Measurements from ENCODE around the gene TUBGCP5. TPM values are rescaled to one million over a fixed set of nuclear protein-coding genes. Genes with fewer than 3 reads are reported as not detected.
"Not testable (repeated sequence)": the region's sequence is repeated elsewhere in the genome, so short reads cannot be mapped to it uniquely, and the experiment has no call there.

Gene TUBGCP5
- total RNA-seq = 10 to 100 TPM; 11.4 to 18.7 TPM

DNA sequence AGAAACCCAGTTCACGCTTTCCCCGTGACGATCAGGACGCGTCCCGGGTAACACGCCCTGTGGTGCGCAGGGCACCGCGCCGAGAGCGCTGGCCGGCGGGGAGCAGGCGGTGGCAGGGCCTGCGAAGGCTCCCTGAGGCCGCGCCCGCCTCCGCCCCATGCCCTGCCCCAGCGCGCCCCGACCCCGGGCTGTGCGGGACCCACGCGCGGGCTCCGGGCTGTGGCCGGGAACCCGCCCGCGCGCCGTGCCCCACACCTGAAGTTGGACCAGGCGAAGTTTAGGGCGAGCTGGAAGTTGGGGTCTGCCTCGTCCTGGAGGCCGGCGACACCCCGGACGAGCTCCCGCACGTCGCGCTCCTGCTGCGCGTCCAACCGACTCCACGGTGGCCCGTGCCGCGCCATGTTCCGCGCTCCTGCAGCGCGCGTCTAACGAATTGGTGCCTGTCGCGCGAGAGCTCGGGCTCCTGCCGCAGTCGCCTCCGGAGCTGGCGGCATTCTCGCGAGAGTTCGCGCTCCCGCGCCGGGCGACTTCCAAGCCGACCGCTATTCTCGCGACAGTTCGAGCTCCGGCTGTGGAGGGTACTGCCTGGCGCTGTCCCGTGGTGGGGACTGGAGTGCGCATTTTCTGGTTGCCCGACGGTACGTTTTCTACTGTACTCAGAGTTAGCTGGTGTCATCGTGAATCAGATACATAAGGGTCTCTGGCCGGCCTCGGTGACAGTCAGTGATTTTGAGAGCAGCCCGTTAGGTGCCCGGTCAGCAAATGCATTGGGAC, at the start of gene TUBGCP5:
Gene TUBGCP5, minus strand, starts transcription at position 427 of the 774 bp plus-strand sequence. Its CDS starts 26 bp downstream, at position 401.
- Mint-ChIP-seq H3K9me3 (no peaks in the 10 kb centered on the region), H3K4me3 (peak within 1 kb of the TSS; percentile 80), H3K36me3 (ENCODE audit: low read depth) (peaks cover 17% of the 10 kb centered on the region), H3K4me1 (peaks cover 11% of the 10 kb centered on the region), H3K27me3 (no peaks in the 10 kb centered on the region), H3K27ac (peak within 1 kb of the TSS; percentile 89)
- peak; percentile 96 for ATAC-seq (replicated peaks)

DNA sequence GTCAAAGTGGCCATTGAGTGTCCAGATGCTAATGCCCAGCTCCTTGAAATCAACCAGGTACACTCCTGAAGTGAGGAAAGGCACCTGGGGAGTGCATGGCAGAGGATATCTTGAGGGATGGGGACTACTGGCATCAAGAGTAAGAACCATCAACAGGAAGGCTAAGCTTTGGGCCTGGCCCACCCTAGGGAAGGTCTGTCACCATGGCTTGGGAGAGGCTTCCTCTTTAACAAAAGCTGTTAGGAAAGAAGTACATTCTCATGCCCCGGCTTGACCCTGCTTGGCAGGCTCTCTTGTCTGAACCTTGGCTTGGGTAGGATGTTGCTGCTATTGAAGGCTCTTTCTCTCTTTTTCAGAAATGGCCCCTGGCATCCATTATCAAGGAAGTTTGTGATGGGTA, 43.7 kb upstream of the TUBGCP5 start:
- Mint-ChIP-seq H3K4me1 (no peaks in the 10 kb centered on the region), H3K4me3 (no peak overlapping the region), H3K27ac (no peak overlapping the region), H3K27me3 (no peaks in the 10 kb centered on the region), H3K36me3 (ENCODE audit: low read depth) (no peaks in the 10 kb centered on the region), H3K9me3 (no peaks in the 10 kb centered on the region)
- ATAC-seq (replicated peaks) = no peak

DNA sequence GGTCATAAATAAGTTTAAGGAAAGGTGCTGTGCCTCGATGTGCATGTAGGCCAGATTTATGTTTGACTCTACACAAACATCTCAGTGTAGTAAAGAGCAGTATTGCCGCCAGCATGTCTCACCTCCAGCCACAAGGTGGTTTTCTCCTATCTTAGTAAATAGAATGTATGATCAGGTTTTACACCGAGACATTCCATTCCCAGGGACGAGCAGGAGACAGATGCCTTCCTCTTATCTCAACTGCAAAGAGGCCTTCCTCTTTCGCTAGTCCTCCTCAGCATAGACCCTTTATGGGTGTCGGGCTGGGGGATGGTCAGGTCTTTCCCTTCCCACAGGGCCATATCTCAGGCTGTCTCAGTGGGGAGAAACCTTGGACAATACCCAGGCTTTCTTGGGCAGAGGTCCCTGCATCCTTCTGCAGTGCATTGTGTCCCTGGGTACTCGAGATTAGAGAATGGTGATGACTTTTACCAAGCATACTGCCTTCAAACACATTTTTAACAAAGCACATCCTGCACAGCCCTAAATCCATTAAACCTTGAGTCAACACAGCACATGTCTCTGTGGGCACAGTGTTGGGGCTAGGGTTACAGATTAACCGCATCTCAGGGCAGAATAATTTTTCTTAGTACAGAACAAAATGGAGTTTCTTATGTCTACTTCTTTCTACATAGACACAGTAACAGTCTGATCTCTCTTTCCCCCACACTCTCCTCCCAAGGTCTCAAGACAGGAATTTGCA, 42.8 kb upstream of the TUBGCP5 start:
- not testable (repeated sequence) for H3K4me1 Mint-ChIP-seq; H3K27me3 Mint-ChIP-seq; H3K36me3 Mint-ChIP-seq (ENCODE audit: low read depth); H3K27ac Mint-ChIP-seq; ATAC-seq (replicated peaks); H3K9me3 Mint-ChIP-seq; H3K4me3 Mint-ChIP-seq

DNA sequence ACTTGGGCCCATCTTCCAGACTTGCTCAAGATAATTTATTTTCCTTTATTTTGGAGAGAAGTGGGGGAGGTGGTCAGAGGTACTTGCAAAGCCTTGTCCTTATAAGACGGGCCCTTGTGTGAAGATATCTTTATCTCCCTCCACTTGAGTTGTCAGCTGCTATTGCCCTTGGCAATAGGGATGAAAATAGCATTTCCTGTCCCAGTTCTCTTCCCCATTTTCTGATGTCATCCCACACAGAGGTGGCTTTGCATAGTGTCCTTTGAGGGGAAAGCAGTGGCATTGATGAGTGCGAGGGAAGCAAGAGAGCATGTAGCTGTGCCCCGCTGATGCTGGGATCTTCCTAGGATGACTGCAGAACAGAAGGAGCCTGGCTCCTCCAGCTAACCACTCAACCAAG, 41.9 kb upstream of the TUBGCP5 start:
- Mint-ChIP-seq H3K36me3 (ENCODE audit: low read depth) (no peaks in the 10 kb centered on the region), H3K27ac (no peak overlapping the region), H3K4me3 (no peak overlapping the region), H3K9me3 (no peaks in the 10 kb centered on the region), H3K4me1 (no peaks in the 10 kb centered on the region), H3K27me3 (no peaks in the 10 kb centered on the region)
- no peak for ATAC-seq (replicated peaks)

DNA sequence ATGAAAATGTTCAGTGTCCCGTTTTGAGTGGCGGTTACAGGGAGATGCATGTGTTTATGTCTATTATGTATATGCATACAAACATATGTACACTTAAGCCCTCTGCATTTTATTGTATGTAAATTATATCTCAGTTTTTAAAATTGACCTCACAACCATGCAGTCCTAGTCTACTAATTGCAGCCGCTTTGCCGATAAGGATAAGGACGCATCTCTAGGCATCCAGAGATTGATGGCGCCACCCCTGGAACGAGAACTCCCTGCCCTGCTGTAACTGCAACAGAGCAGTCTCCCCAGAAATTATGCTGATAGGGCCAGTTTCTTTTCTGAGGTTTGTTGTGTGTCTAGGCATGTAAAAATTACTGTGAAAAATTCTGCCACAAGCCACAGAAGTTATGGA, 40.4 kb upstream of the TUBGCP5 start:
- peaks cover 3% of the 10 kb centered on the region for H3K27me3 Mint-ChIP-seq
- H3K4me3 Mint-ChIP-seq = no peak overlapping the region
- no peaks in the 10 kb centered on the region for H3K36me3 Mint-ChIP-seq (ENCODE audit: low read depth)
- no peak overlapping the region for H3K27ac Mint-ChIP-seq
- no peak for ATAC-seq (replicated peaks)
- H3K4me1 Mint-ChIP-seq = no peaks in the 10 kb centered on the region
- H3K9me3 Mint-ChIP-seq = no peaks in the 10 kb centered on the region

GRCh38 chr15:23075927-23076326, 36.6 kb upstream of the TUBGCP5 start:
- Mint-ChIP-seq H3K36me3 (ENCODE audit: low read depth) (no peaks in the 10 kb centered on the region), H3K27me3 (peaks cover 13% of the 10 kb centered on the region), H3K27ac (no peak overlapping the region), H3K9me3 (no peaks in the 10 kb centered on the region), H3K4me3 (no peak overlapping the region), H3K4me1 (no peaks in the 10 kb centered on the region)
- no peak for ATAC-seq (replicated peaks)

GRCh38 chr15:23074684-23075083, 35.3 kb upstream of the TUBGCP5 start:
- no peak for ATAC-seq (replicated peaks)
- Mint-ChIP-seq H3K4me1 (no peaks in the 10 kb centered on the region), H3K36me3 (ENCODE audit: low read depth) (no peaks in the 10 kb centered on the region)

DNA sequence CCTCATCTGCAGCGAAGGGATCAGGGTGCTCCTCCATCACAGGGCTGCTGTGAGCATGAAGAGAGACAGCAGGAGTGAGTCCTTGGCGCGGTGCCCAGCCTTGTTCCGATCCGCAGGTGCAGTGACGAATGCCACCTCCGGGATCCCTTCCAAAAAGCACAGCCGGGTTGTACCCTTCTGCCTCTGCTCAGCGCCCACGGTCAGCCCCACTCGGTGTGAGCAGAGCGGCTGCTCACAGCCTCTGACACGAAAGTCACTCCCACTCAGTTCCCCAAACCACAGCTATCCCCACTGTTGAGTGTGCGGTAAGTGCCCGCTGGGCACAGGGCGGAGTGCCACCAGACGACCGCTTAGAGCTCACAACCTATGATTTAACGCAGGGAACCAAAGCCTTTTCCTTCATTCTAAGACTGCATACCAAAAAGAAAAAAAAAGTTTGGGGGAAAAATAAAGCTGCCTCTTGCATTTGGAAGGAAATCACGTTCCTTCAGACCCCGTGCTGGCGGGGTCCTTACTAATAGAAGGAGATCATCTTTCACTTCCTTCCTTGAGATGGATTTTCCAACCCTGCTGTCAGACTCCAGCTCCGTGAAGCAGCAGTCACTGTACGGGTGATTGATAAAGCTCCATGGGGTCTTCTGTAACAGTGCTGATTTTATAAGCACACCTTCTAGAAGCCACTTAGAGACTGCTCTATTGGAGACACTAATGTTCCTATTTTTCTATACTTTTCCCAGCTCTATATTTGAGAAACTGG, 34.7 kb upstream of the TUBGCP5 start:
- H3K9me3 Mint-ChIP-seq = no peaks in the 10 kb centered on the region
- peaks cover 13% of the 10 kb centered on the region for H3K27me3 Mint-ChIP-seq
- no peak overlapping the region for H3K27ac Mint-ChIP-seq
- no peaks in the 10 kb centered on the region for H3K36me3 Mint-ChIP-seq (ENCODE audit: low read depth)
- H3K4me3 Mint-ChIP-seq = no peak overlapping the region
- ATAC-seq (replicated peaks) = peak; percentile 55
- H3K4me1 Mint-ChIP-seq = no peaks in the 10 kb centered on the region

More at GRCh38 chr15:23074684-23075083, 35.3 kb upstream of the TUBGCP5 start:
- Mint-ChIP-seq H3K4me3 (no peak overlapping the region), H3K9me3 (no peaks in the 10 kb centered on the region), H3K27me3 (peaks cover 13% of the 10 kb centered on the region), H3K27ac (no peak overlapping the region)

GRCh38 chr15:23072633-23073032, 33.3 kb upstream of the TUBGCP5 start:
- no peak overlapping the region for H3K4me3 Mint-ChIP-seq
- H3K9me3 Mint-ChIP-seq = no peaks in the 10 kb centered on the region
- H3K27ac Mint-ChIP-seq = no peak overlapping the region
- no peaks in the 10 kb centered on the region for H3K36me3 Mint-ChIP-seq (ENCODE audit: low read depth)
- peaks cover 13% of the 10 kb centered on the region for H3K27me3 Mint-ChIP-seq
- no peak for ATAC-seq (replicated peaks)
- no peaks in the 10 kb centered on the region for H3K4me1 Mint-ChIP-seq

DNA sequence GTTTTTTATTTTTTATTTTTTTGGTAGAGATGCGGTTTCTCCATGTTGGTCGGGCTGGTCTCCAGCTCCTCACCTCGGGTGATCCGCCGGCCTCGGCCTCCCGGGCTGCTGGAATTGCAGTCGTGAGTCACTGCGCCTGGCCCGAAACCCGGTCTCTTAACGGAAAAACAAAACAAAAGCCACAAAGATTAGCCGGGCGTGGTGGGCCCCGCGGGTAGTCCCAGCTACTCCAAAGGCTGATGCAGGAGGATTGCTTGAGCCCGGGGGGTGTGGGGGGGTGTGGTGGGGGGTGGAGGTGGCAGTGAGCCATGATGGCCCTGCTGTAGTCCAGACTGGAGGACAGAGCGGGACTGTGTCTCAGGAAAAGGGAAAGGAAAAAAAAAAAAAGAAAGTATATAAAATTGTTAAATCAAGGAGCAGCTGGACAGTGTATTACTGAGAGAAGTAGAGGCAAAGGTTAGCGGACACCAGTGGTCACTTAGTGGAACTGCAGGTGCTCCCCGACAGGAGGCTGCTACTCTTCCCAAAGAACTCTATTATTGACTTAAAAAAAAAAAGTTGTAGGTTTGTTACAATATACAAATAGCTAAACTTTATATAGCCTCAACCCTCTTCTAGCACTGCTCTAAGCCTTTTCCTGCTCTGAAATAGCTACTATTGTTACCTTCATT, 30.3 kb upstream of the TUBGCP5 start:
- Mint-ChIP-seq H3K4me1 (no peaks in the 10 kb centered on the region), H3K27me3 (peaks cover 10% of the 10 kb centered on the region), H3K36me3 (ENCODE audit: low read depth) (no peaks in the 10 kb centered on the region), H3K9me3 (no peaks in the 10 kb centered on the region), H3K27ac (no peak overlapping the region), H3K4me3 (no peak overlapping the region)
- no peak for ATAC-seq (replicated peaks)

DNA sequence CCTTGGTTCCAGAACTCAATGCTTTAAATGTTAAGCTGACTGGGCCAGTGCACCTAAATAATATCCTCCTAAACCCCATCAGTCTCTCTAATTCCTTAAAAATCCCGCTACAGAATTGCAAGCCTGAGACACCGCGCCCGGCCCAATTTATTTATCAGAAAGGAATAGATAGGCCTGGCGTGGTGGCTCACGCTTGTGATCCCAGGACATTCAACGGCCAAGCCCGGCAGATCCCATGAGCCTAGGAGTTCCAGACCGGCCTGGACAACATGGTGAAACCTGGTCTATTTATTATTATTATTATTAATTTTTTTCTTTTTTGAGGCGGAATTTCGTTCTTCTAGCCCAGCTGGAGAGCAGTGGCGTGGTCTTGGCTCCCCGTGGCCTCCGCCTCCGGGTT, 28.0 kb upstream of the TUBGCP5 start:
- no peak overlapping the region for H3K27ac Mint-ChIP-seq
- H3K36me3 Mint-ChIP-seq (ENCODE audit: low read depth) = no peaks in the 10 kb centered on the region
- H3K9me3 Mint-ChIP-seq = peaks cover 5% of the 10 kb centered on the region
- ATAC-seq (replicated peaks) = no peak
- H3K4me3 Mint-ChIP-seq = no peak overlapping the region
- H3K27me3 Mint-ChIP-seq = peaks cover 5% of the 10 kb centered on the region
- no peaks in the 10 kb centered on the region for H3K4me1 Mint-ChIP-seq

GRCh38 chr15:23065836-23066235, 26.5 kb upstream of the TUBGCP5 start:
- H3K4me3 Mint-ChIP-seq = no peak overlapping the region

GRCh38 chr15:23064156-23064555, 24.8 kb upstream of the TUBGCP5 start:
- Mint-ChIP-seq H3K9me3 (peaks cover 5% of the 10 kb centered on the region), H3K4me1 (no peaks in the 10 kb centered on the region), H3K36me3 (ENCODE audit: low read depth) (no peaks in the 10 kb centered on the region), H3K4me3 (no peak overlapping the region), H3K27ac (no peak overlapping the region), H3K27me3 (no peaks in the 10 kb centered on the region)
- no peak for ATAC-seq (replicated peaks)

More at GRCh38 chr15:23065836-23066235, 26.5 kb upstream of the TUBGCP5 start:
- H3K27ac Mint-ChIP-seq = no peak overlapping the region
- peaks cover 5% of the 10 kb centered on the region for H3K9me3 Mint-ChIP-seq
- no peaks in the 10 kb centered on the region for H3K36me3 Mint-ChIP-seq (ENCODE audit: low read depth)
- H3K4me1 Mint-ChIP-seq = no peaks in the 10 kb centered on the region
- ATAC-seq (replicated peaks) = no peak
- no peaks in the 10 kb centered on the region for H3K27me3 Mint-ChIP-seq

DNA sequence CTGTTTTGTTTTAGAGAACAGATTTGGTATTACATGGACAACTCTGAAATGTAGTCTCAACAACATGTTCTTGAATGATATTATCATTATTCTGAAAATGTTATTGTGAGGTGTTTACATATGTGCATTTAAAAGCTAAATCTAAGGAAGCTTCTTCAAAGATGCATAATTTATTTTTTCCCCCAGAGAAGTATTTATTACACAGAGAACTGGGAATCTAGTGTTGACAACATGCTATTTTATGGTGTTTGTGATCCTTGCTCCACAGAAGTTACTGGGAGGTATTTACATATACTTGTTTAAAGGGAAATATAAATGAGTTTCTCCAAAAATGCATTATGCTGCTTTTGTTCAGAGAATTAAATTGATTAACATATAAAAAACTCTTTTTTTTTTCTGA, 18.3 kb upstream of the TUBGCP5 start:
- H3K9me3 Mint-ChIP-seq = peaks cover 3% of the 10 kb centered on the region
- H3K27ac Mint-ChIP-seq = no peak overlapping the region
- ATAC-seq (replicated peaks) = no peak
- no peak overlapping the region for H3K4me3 Mint-ChIP-seq
- H3K27me3 Mint-ChIP-seq = peaks cover 3% of the 10 kb centered on the region
- no peaks in the 10 kb centered on the region for H3K36me3 Mint-ChIP-seq (ENCODE audit: low read depth)
- no peaks in the 10 kb centered on the region for H3K4me1 Mint-ChIP-seq

Data from activated T-helper 17 cell treated with anti-CD3 and anti-CD28 coated beads, Interleukin-2, amount 50 U/mL, for 72 hours (primary cell).